ENCODE measurements around the gene LEP. TPM values are rescaled to one million over a fixed set of nuclear protein-coding genes. Genes with fewer than 3 reads are reported as not detected.

LEP gene
- total RNA-seq, 1 donor from 2014 or later, result not detected

DNA sequence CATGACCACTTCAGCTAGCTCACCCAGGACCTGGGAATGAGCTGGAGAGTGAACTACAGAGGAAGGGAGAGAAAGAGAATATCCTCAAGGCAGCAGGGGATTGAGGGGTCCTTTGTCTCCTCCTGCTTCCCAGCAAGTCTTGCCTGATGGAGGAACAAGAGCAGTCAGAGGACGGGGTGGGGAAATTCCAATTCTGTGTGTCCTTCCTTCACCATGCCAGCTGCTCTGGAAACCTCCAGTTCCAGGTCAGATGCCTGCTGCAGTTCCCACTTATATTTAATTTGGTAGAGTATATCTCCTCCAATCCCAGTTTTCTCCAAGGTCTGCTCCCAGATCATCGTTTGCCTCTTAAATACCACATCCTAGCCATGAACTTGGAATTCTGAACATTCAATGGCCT lies 21.4 kb upstream of the LEP start:
- H3K27me3 Mint-ChIP-seq (ENCODE audit: low read depth), result peaks cover 41% of the 10 kb centered on the region
- no peaks in the 10 kb centered on the region for H3K4me1 Mint-ChIP-seq
- no peaks in the 10 kb centered on the region for H3K9me3 Mint-ChIP-seq
- no peak overlapping the region for H3K27ac Mint-ChIP-seq (ENCODE audit: unreplicated experiment)
- no peak overlapping the region for H3K4me3 Mint-ChIP-seq
- TF ChIP-seq, protein P1, sequence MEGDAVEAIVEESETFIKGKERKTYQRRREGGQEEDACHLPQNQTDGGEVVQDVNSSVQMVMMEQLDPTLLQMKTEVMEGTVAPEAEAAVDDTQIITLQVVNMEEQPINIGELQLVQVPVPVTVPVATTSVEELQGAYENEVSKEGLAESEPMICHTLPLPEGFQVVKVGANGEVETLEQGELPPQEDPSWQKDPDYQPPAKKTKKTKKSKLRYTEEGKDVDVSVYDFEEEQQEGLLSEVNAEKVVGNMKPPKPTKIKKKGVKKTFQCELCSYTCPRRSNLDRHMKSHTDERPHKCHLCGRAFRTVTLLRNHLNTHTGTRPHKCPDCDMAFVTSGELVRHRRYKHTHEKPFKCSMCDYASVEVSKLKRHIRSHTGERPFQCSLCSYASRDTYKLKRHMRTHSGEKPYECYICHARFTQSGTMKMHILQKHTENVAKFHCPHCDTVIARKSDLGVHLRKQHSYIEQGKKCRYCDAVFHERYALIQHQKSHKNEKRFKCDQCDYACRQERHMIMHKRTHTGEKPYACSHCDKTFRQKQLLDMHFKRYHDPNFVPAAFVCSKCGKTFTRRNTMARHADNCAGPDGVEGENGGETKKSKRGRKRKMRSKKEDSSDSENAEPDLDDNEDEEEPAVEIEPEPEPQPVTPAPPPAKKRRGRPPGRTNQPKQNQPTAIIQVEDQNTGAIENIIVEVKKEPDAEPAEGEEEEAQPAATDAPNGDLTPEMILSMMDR (conservative IDR thresholded peaks at IDR 0.05), result no peak
- H3K36me3 Mint-ChIP-seq (ENCODE audit: low read depth), result no peaks in the 10 kb centered on the region
- no peak for DNase-seq (ENCODE audit: low read depth, low spot score)

DNA sequence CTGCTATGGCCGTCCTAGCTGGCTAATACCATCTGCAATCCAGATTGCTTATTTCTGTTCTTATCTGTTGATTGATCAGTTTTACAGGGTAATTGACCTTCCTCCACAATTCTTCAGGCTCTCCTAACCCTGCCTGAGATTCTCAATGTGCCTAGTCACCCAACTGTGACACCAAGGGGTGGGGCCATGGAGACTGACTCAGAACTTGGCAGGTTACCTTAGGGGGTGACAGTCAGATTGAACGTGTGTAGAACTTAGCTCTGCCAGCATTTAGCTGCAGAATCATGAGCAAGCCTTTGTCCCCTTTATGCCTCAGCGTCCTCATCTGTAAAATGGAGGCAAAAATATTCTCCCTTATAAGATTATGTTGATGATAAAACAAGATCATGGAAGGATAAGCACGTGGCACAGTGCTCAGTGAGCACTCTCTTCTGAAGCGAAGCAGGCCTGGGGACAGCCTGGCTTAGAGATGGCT lies 19.1 kb upstream of the LEP start:
- Mint-ChIP-seq H3K4me1 (no peaks in the 10 kb centered on the region), H3K27ac (ENCODE audit: unreplicated experiment) (no peak overlapping the region), H3K4me3 (no peak overlapping the region), H3K27me3 (ENCODE audit: low read depth) (peaks cover 55% of the 10 kb centered on the region), H3K9me3 (peaks cover 10% of the 10 kb centered on the region), H3K36me3 (ENCODE audit: low read depth) (no peaks in the 10 kb centered on the region)
- TF ChIP-seq, protein P1 (conservative IDR thresholded peaks at IDR 0.05), result no peak
- no peak for DNase-seq (ENCODE audit: low read depth, low spot score)

DNA sequence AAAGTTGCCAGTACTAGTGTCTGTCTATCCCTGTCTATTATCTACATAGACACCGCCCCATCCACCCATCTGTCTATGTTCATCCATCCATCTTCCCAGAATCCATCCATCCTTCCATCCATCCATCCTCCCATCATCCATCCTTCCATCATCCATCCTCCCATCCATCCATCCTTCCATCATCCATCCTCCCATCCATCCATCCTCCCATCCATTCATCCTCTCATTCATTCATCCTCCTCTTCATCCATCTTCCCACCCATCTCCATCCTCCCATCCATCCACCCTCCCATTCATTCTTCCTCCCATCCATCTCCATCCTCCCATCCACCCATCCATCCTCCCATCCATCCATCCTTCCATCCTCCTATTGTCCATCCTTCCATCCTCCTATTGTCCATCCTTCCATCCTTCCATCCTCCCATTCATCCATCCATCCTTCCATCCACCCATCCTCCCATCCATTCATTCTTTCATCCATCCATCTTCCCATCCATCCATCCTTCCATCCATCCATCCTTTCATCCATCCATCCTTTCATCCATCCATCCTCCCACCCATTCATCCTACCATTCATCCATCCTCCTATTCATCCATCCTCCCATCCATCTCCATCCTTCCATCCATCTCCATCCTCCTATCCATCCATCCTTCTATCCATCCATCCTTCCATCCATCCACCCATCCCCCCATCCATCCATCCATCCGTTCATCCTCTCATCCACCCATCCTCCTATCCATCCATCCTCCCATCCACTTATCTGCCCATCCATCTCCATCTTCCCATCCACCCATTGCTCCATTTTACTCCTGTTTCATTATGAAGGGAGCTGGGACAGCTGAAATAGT lies 14.7 kb upstream of the LEP start:
- TF ChIP-seq, protein P1 (conservative IDR thresholded peaks at IDR 0.05), result no peak
- Mint-ChIP-seq H3K27me3 (ENCODE audit: low read depth) (peaks cover 36% of the 10 kb centered on the region), H3K36me3 (ENCODE audit: low read depth) (no peaks in the 10 kb centered on the region), H3K4me3 (no peak overlapping the region), H3K27ac (ENCODE audit: unreplicated experiment) (no peak overlapping the region), H3K4me1 (peaks cover 7% of the 10 kb centered on the region), H3K9me3 (peaks cover 10% of the 10 kb centered on the region)
- DNase-seq (ENCODE audit: low read depth, low spot score), result no peak

DNA sequence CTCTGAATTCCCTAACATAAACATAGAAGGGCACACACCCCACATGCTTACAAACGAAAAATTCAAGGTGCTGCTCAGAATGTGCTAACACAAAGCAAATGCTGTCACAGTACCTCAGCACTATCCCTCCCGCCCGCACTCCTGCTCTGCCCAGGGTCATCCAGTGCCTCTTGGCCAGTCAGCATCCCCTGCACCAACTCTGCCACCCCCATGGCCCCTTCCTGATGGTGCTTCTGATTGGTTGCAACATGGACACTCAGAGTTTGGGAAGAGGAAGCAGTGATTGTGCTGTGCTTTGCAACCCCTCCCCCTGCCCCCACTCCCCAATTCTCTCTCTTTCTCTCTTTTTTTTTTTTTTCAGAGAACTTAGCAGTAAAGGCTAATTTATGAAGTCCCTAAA lies 13.8 kb upstream of the LEP start:
- no peak overlapping the region for H3K4me3 Mint-ChIP-seq
- peaks cover 7% of the 10 kb centered on the region for H3K4me1 Mint-ChIP-seq
- TF ChIP-seq, protein P1 (conservative IDR thresholded peaks at IDR 0.05), result no peak
- peaks cover 10% of the 10 kb centered on the region for H3K9me3 Mint-ChIP-seq
- H3K27me3 Mint-ChIP-seq (ENCODE audit: low read depth), result peaks cover 31% of the 10 kb centered on the region
- no peak for DNase-seq (ENCODE audit: low read depth, low spot score)
- no peak overlapping the region for H3K27ac Mint-ChIP-seq (ENCODE audit: unreplicated experiment)
- H3K36me3 Mint-ChIP-seq (ENCODE audit: low read depth), result no peaks in the 10 kb centered on the region

DNA sequence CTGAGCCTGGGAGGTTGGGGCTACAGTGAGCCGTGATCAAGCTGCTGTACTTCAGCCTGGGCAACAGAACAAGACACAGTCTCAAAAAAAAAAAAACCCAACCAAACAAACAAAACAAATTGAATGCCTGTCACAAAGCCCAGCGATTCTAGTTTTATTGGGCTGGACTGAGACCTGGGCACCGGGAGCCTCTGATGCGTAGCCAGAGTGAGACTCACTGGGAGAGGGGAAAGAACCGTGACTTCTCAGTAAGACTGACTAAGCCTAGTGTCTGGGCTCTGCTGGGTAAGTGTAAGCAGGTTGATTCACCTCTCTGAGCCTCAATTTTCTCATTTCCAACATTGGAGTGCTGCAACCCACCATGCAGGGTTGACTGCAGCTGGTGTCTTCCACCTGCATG lies 10.1 kb upstream of the LEP start:
- TF ChIP-seq, protein P1 (conservative IDR thresholded peaks at IDR 0.05), result no peak
- no peak overlapping the region for H3K27ac Mint-ChIP-seq (ENCODE audit: unreplicated experiment)
- peaks cover 7% of the 10 kb centered on the region for H3K9me3 Mint-ChIP-seq
- H3K4me1 Mint-ChIP-seq, result peaks cover 7% of the 10 kb centered on the region
- no peaks in the 10 kb centered on the region for H3K36me3 Mint-ChIP-seq (ENCODE audit: low read depth)
- no peak overlapping the region for H3K4me3 Mint-ChIP-seq
- H3K27me3 Mint-ChIP-seq (ENCODE audit: low read depth), result peaks cover 17% of the 10 kb centered on the region
- DNase-seq (ENCODE audit: low read depth, low spot score), result no peak
